ENCODE measurements around the gene TMED4. TPM values are rescaled to one million over a fixed set of nuclear protein-coding genes. Genes with fewer than 3 reads are reported as not detected.
A peak's percentile ranks its signal among the peaks of the same experiment; 100 is the strongest.

Gene TMED4
- total RNA-seq, 1 experiment from 2014 or later, result 115 TPM

- intact Hi-C loops (cut with micrococcal nuclease; ENCODE audit: unreplicated experiment), result no loop called here
- no peak for TF ChIP-seq CTCF (IDR thresholded peaks at IDR 0.05; ENCODE audit: unreplicated experiment)
- CTCF ChIA-PET, result no interaction called here
Observed at GRCh38 chr7:44575054-44575453, 7.0 kb downstream of the TMED4 start.

GRCh38 chr7:44574287-44574872, 7.7 kb downstream of the TMED4 start:
- Mint-ChIP-seq H3K4me3 (ENCODE audit: low read depth, unreplicated experiment) (peak overlapping the region; percentile 93), H3K36me3 (ENCODE audit: insufficient read depth, unreplicated experiment) (peaks cover 96% of the 10 kb centered on the region), H3K27me3 (ENCODE audit: unreplicated experiment) (no peaks in the 10 kb centered on the region), H3K27ac (ENCODE audit: unreplicated experiment) (peak overlapping the region; percentile 86), H3K4me1 (ENCODE audit: low read depth, unreplicated experiment) (peaks cover 26% of the 10 kb centered on the region), H3K9me3 (ENCODE audit: low read depth, unreplicated experiment) (no peaks in the 10 kb centered on the region)
- DNase-seq, result no peak
- CTCF ChIA-PET, result interaction anchor here (0.8 to 1.5 kb wide), 5 partner anchors 9 to 562 kb away, joined by 3 to 8 read pairs (median 6); partner anchors contain the start of gene NPC1L1
- TSS peak; percentile 62 for BruUV-seq (replicated peaks)
- no peak for TF ChIP-seq CTCF (IDR thresholded peaks at IDR 0.05; ENCODE audit: unreplicated experiment)
- intact Hi-C loops (cut with micrococcal nuclease; ENCODE audit: unreplicated experiment), result loop anchor here (5.0 kb wide), 1 partner anchor 918 kb away; no protein-coding TSS in a partner anchor

More at GRCh38 chr7:44575054-44575453, 7.0 kb downstream of the TMED4 start:
- Mint-ChIP-seq H3K9me3 (ENCODE audit: low read depth, unreplicated experiment) (no peaks in the 10 kb centered on the region), H3K27ac (ENCODE audit: unreplicated experiment) (peak overlapping the region; percentile 86), H3K4me3 (ENCODE audit: low read depth, unreplicated experiment) (peak overlapping the region; percentile 93), H3K36me3 (ENCODE audit: insufficient read depth, unreplicated experiment) (peaks cover 96% of the 10 kb centered on the region), H3K27me3 (ENCODE audit: unreplicated experiment) (no peaks in the 10 kb centered on the region), H3K4me1 (ENCODE audit: low read depth, unreplicated experiment) (peaks cover 32% of the 10 kb centered on the region)
- no TSS peak for BruUV-seq (replicated peaks)
- no peak for DNase-seq

- Mint-ChIP-seq H3K36me3 (ENCODE audit: insufficient read depth, unreplicated experiment) (peaks cover 96% of the 10 kb centered on the region), H3K4me1 (ENCODE audit: low read depth, unreplicated experiment) (peaks cover 26% of the 10 kb centered on the region), H3K27me3 (ENCODE audit: unreplicated experiment) (no peaks in the 10 kb centered on the region), H3K4me3 (ENCODE audit: low read depth, unreplicated experiment) (peak within 1 kb of the TSS; percentile 93), H3K9me3 (ENCODE audit: low read depth, unreplicated experiment) (no peaks in the 10 kb centered on the region), H3K27ac (ENCODE audit: unreplicated experiment) (peak within 1 kb of the TSS; percentile 86)
- peak; percentile 97 for DNase-seq
- BruUV-seq (replicated peaks), result no TSS peak
- CTCF ChIA-PET, result interaction anchor here (0.6 to 1.5 kb wide), 6 partner anchors 8 to 563 kb away, joined by 3 to 8 read pairs (median 4); partner anchors contain the start of gene NPC1L1
- intact Hi-C loops (cut with micrococcal nuclease; ENCODE audit: unreplicated experiment), result loop anchor here (5.0 kb wide), 1 partner anchor 919 kb away; no protein-coding TSS in a partner anchor
- TF ChIP-seq CTCF (IDR thresholded peaks at IDR 0.05; ENCODE audit: unreplicated experiment), result no peak
Observed at GRCh38 chr7:44573464-44574286, 8.4 kb downstream of the TMED4 start, which contains the start of gene DDX56. Gene DDX56 (minus strand): TSS chr7:44573908. CDS start chr7:44573895, 13 bp downstream.

GRCh38 chr7:44572771-44573170, 9.3 kb downstream of the TMED4 start:
- BruUV-seq (replicated peaks), result no TSS peak
- intact Hi-C loops (cut with micrococcal nuclease; ENCODE audit: unreplicated experiment), result loop anchor here (5.0 kb wide), 1 partner anchor 920 kb away; no protein-coding TSS in a partner anchor
- no peak for TF ChIP-seq CTCF (IDR thresholded peaks at IDR 0.05; ENCODE audit: unreplicated experiment)
- Mint-ChIP-seq H3K9me3 (ENCODE audit: low read depth, unreplicated experiment) (no peaks in the 10 kb centered on the region), H3K36me3 (ENCODE audit: insufficient read depth, unreplicated experiment) (peaks cover 90% of the 10 kb centered on the region), H3K4me1 (ENCODE audit: low read depth, unreplicated experiment) (peaks cover 26% of the 10 kb centered on the region), H3K27ac (ENCODE audit: unreplicated experiment) (peak overlapping the region; percentile 86), H3K27me3 (ENCODE audit: unreplicated experiment) (no peaks in the 10 kb centered on the region), H3K4me3 (ENCODE audit: low read depth, unreplicated experiment) (peak overlapping the region; percentile 93)
- no peak for DNase-seq
- CTCF ChIA-PET, result interaction anchor here (1.4 to 1.5 kb wide), 2 partner anchors 11 to 38 kb away, joined by 5 to 6 read pairs; no protein-coding TSS in a partner anchor
